ENCODE results near the gene SLMAP.

The SLMAP gene

GRCh38 chr3:57960174-57960505, 204.0 kb downstream of the SLMAP start:
- Histone ChIP-seq H3K9ac (ENCODE audit: low read length in 5 of 5) (no peak overlapping the region), H3K4me3 (ENCODE audit: low read depth in 1 of 5, low read length in 5 of 5) (peak overlapping the region in 1 of 5 donors; percentile 47), H3K4me1 (ENCODE audit: control insufficient read depth in 5 of 5, insufficient read depth in 5 of 5, low read length in 5 of 5) (peaks cover 5 to 36% (median 20%) of the 10 kb centered on the region in 5 donors), H3K27me3 (ENCODE audit: control insufficient read depth in 5 of 5, insufficient read depth in 4 of 5, low read length in 5 of 5) (peaks cover 0 to 5% (median 0%) of the 10 kb centered on the region in 5 donors), H3K9me3 (ENCODE audit: control insufficient read depth in 5 of 5, low read length in 5 of 5) (peaks cover 0 to 3% (median 0%) of the 10 kb centered on the region in 5 donors), H3K36me3 (ENCODE audit: control insufficient read depth in 5 of 5, insufficient read depth in 5 of 5, low read length in 5 of 5) (no peaks in the 10 kb centered on the region), H3K27ac (ENCODE audit: low read depth, low read length) (peak overlapping the region; percentile 46)

DNA sequence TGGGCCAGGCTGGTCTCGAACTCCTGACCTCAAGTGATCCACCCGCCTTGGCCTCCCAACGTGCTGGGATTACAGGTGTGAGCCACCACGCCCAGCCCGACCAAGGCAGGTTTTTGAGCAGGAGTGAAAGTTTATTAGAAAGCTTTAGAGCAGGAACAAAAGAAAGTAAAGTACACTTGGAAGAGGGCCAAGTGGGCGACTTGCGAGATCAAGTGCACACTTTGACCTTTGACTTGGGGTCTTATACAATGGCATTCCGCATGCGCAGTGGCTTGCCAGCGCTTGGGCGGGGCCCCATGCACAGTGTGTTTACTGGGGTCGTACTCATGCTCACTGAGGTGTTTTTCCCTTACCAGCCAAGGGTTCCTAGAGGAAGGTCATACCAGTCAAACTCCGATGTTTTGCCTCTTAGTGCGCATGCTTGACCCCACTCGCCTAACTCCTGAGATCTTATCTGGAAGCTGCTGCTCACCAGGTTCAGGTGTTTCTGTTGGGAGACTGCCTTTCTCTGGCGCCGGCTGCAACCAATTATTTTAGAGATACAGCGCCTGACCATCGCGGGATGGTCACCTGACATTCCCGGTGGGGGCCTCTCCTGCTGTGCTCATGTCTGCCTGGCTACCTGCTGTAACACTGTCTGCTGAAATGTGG, 205.2 kb downstream of the SLMAP start:
- Histone ChIP-seq H3K9me3 (ENCODE audit: control insufficient read depth in 5 of 5, low read length in 5 of 5) (peaks cover 0 to 3% (median 0%) of the 10 kb centered on the region in 5 donors), H3K27me3 (ENCODE audit: control insufficient read depth in 5 of 5, insufficient read depth in 4 of 5, low read length in 5 of 5) (peaks cover 0 to 5% (median 0%) of the 10 kb centered on the region in 5 donors), H3K27ac (ENCODE audit: low read depth, low read length) (no peak overlapping the region), H3K9ac (ENCODE audit: low read length in 5 of 5) (no peak overlapping the region), H3K4me3 (ENCODE audit: low read depth in 1 of 5, low read length in 5 of 5) (no peak overlapping the region), H3K36me3 (ENCODE audit: control insufficient read depth in 5 of 5, insufficient read depth in 5 of 5, low read length in 5 of 5) (no peaks in the 10 kb centered on the region), H3K4me1 (ENCODE audit: control insufficient read depth in 5 of 5, insufficient read depth in 5 of 5, low read length in 5 of 5) (peaks cover 5 to 34% (median 20%) of the 10 kb centered on the region in 5 donors)

- Histone ChIP-seq H3K4me3 (ENCODE audit: low read depth in 1 of 5, low read length in 5 of 5) (no peak overlapping the region), H3K9ac (ENCODE audit: low read length in 5 of 5) (no peak overlapping the region)
Observed at GRCh38 chr3:57961828-57962447, 205.8 kb downstream of the SLMAP start.

DNA sequence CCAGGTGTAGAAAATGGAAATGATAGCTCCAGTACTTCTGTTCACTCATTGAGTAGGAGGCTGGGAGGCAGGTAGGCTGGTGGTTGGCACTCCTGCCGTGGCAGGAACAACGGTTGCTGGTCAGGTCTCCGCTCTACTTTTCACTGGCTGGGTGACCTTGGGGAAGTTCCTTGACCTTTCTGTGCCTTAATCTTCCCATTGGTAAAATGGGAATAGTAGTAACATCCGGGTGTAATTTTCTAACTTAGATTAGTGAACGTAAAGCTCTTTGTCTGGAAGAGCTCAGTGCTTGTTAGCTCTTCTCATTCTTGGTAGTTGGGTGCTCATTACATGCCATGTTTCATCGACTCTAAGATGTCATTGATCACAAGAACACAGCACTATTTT, 206.3 kb downstream of the SLMAP start:
- Histone ChIP-seq H3K9ac (ENCODE audit: low read length in 5 of 5) (no peak overlapping the region), H3K27ac (ENCODE audit: low read depth, low read length) (no peak overlapping the region), H3K9me3 (ENCODE audit: control insufficient read depth in 5 of 5, low read length in 5 of 5) (peaks cover 0 to 3% (median 0%) of the 10 kb centered on the region in 5 donors), H3K4me3 (ENCODE audit: low read depth in 1 of 5, low read length in 5 of 5) (no peak overlapping the region), H3K27me3 (ENCODE audit: control insufficient read depth in 5 of 5, insufficient read depth in 4 of 5, low read length in 5 of 5) (peaks cover 0 to 5% (median 0%) of the 10 kb centered on the region in 5 donors), H3K36me3 (ENCODE audit: control insufficient read depth in 5 of 5, insufficient read depth in 5 of 5, low read length in 5 of 5) (no peaks in the 10 kb centered on the region), H3K4me1 (ENCODE audit: control insufficient read depth in 5 of 5, insufficient read depth in 5 of 5, low read length in 5 of 5) (peaks cover 6 to 31% (median 28%) of the 10 kb centered on the region in 5 donors)

More at GRCh38 chr3:57961828-57962447, 205.8 kb downstream of the SLMAP start:
- Histone ChIP-seq H3K36me3 (ENCODE audit: control insufficient read depth in 5 of 5, insufficient read depth in 5 of 5, low read length in 5 of 5) (no peaks in the 10 kb centered on the region), H3K4me1 (ENCODE audit: control insufficient read depth in 5 of 5, insufficient read depth in 5 of 5, low read length in 5 of 5) (peaks cover 4 to 29% (median 24%) of the 10 kb centered on the region in 5 donors), H3K27me3 (ENCODE audit: control insufficient read depth in 5 of 5, insufficient read depth in 4 of 5, low read length in 5 of 5) (peaks cover 0 to 5% (median 0%) of the 10 kb centered on the region in 5 donors), H3K9me3 (ENCODE audit: control insufficient read depth in 5 of 5, low read length in 5 of 5) (peaks cover 0 to 3% (median 0%) of the 10 kb centered on the region in 5 donors), H3K27ac (ENCODE audit: low read depth, low read length) (no peak overlapping the region)

GRCh38 chr3:57963811-57964346, 207.8 kb downstream of the SLMAP start:
- Histone ChIP-seq H3K36me3 (ENCODE audit: control insufficient read depth in 5 of 5, insufficient read depth in 5 of 5, low read length in 5 of 5) (no peaks in the 10 kb centered on the region), H3K9me3 (ENCODE audit: control insufficient read depth in 5 of 5, low read length in 5 of 5) (no peaks in the 10 kb centered on the region), H3K9ac (ENCODE audit: low read length in 5 of 5) (no peak overlapping the region), H3K27me3 (ENCODE audit: control insufficient read depth in 5 of 5, insufficient read depth in 4 of 5, low read length in 5 of 5) (peaks cover 0 to 5% (median 0%) of the 10 kb centered on the region in 5 donors), H3K4me3 (ENCODE audit: low read depth in 1 of 5, low read length in 5 of 5) (no peak overlapping the region), H3K4me1 (ENCODE audit: control insufficient read depth in 5 of 5, insufficient read depth in 5 of 5, low read length in 5 of 5) (peaks cover 6 to 28% (median 25%) of the 10 kb centered on the region in 5 donors), H3K27ac (ENCODE audit: low read depth, low read length) (no peak overlapping the region)

- Histone ChIP-seq H3K9ac (ENCODE audit: low read length in 5 of 5) (no peak overlapping the region), H3K4me3 (ENCODE audit: low read depth in 1 of 5, low read length in 5 of 5) (no peak overlapping the region), H3K27me3 (ENCODE audit: control insufficient read depth in 5 of 5, insufficient read depth in 4 of 5, low read length in 5 of 5) (no peaks in the 10 kb centered on the region), H3K9me3 (ENCODE audit: control insufficient read depth in 5 of 5, low read length in 5 of 5) (no peaks in the 10 kb centered on the region), H3K36me3 (ENCODE audit: control insufficient read depth in 5 of 5, insufficient read depth in 5 of 5, low read length in 5 of 5) (no peaks in the 10 kb centered on the region), H3K27ac (ENCODE audit: low read depth, low read length) (no peak overlapping the region), H3K4me1 (ENCODE audit: control insufficient read depth in 5 of 5, insufficient read depth in 5 of 5, low read length in 5 of 5) (peaks cover 3 to 22% (median 8%) of the 10 kb centered on the region in 5 donors)
Observed at GRCh38 chr3:57966829-57967228, 210.7 kb downstream of the SLMAP start.

DNA sequence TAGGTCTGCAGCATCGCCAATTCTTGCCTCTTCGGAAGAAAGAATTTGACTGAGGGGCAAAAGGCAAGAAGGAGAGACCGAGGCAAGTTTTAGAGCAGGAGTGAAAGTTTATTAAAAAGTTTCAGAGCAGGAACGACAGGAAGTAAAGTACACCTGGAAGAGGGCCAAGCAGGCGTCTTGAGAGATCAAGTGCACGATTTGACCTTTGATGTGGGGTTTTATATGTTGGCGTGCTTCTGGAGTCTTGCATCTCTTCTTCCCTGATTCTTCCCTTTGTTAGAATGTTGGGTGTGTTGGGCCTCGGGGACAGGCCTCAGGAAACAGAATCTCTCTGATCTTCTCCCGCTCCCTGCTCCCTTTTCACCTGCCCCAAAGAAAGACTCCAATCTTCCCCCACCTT, 211.5 kb downstream of the SLMAP start:
- Histone ChIP-seq H3K36me3 (ENCODE audit: control insufficient read depth in 5 of 5, insufficient read depth in 5 of 5, low read length in 5 of 5) (no peaks in the 10 kb centered on the region), H3K4me3 (ENCODE audit: low read depth in 1 of 5, low read length in 5 of 5) (no peak overlapping the region), H3K27ac (ENCODE audit: low read depth, low read length) (no peak overlapping the region), H3K4me1 (ENCODE audit: control insufficient read depth in 5 of 5, insufficient read depth in 5 of 5, low read length in 5 of 5) (peaks cover 3 to 29% (median 8%) of the 10 kb centered on the region in 5 donors), H3K9me3 (ENCODE audit: control insufficient read depth in 5 of 5, low read length in 5 of 5) (no peaks in the 10 kb centered on the region), H3K27me3 (ENCODE audit: control insufficient read depth in 5 of 5, insufficient read depth in 4 of 5, low read length in 5 of 5) (no peaks in the 10 kb centered on the region), H3K9ac (ENCODE audit: low read length in 5 of 5) (no peak overlapping the region)

- Histone ChIP-seq H3K4me1 (ENCODE audit: control insufficient read depth in 5 of 5, insufficient read depth in 5 of 5, low read length in 5 of 5) (peaks cover 3 to 35% (median 8%) of the 10 kb centered on the region in 5 donors), H3K36me3 (ENCODE audit: control insufficient read depth in 5 of 5, insufficient read depth in 5 of 5, low read length in 5 of 5) (no peaks in the 10 kb centered on the region), H3K4me3 (ENCODE audit: low read depth in 1 of 5, low read length in 5 of 5) (no peak overlapping the region), H3K9ac (ENCODE audit: low read length in 5 of 5) (no peak overlapping the region), H3K27ac (ENCODE audit: low read depth, low read length) (no peak overlapping the region), H3K9me3 (ENCODE audit: control insufficient read depth in 5 of 5, low read length in 5 of 5) (no peaks in the 10 kb centered on the region), H3K27me3 (ENCODE audit: control insufficient read depth in 5 of 5, insufficient read depth in 4 of 5, low read length in 5 of 5) (no peaks in the 10 kb centered on the region)
Observed at GRCh38 chr3:57968501-57968900, 212.4 kb downstream of the SLMAP start.

DNA sequence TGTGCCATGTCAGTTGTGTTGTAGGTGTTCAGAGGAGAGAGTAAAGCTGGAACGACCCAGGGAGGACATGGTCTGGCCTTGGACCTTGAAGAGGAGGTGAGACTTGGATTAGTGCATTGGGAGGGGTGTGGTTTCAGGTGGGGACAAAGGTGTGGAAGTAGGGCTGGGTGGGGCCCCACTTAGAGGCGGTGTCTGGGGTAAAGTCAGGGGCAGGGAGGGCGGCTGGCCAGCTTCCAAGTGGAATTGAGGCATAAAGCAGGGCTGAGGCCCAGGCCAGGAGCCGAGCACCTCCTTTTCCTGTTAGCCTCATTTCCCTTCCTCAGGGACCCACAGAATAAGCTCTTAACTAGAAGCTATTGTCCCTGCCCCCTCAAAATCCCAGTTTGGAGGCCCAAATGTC, 215.9 kb downstream of the SLMAP start:
- H3K4me3 ChIP-seq (ENCODE audit: low read depth in 1 of 5, low read length in 5 of 5), result no peak overlapping the region
- no peaks in the 10 kb centered on the region for H3K27me3 ChIP-seq (ENCODE audit: control insufficient read depth in 5 of 5, insufficient read depth in 4 of 5, low read length in 5 of 5)
- H3K4me1 ChIP-seq (ENCODE audit: control insufficient read depth in 5 of 5, insufficient read depth in 5 of 5, low read length in 5 of 5), result peaks cover 3 to 36% (median 5%) of the 10 kb centered on the region in 5 donors
- H3K27ac ChIP-seq (ENCODE audit: low read depth, low read length), result peak overlapping the region; percentile 37
- no peaks in the 10 kb centered on the region for H3K9me3 ChIP-seq (ENCODE audit: control insufficient read depth in 5 of 5, low read length in 5 of 5)
- H3K36me3 ChIP-seq (ENCODE audit: control insufficient read depth in 5 of 5, insufficient read depth in 5 of 5, low read length in 5 of 5), result no peaks in the 10 kb centered on the region
- no peak overlapping the region for H3K9ac ChIP-seq (ENCODE audit: low read length in 5 of 5)

DNA sequence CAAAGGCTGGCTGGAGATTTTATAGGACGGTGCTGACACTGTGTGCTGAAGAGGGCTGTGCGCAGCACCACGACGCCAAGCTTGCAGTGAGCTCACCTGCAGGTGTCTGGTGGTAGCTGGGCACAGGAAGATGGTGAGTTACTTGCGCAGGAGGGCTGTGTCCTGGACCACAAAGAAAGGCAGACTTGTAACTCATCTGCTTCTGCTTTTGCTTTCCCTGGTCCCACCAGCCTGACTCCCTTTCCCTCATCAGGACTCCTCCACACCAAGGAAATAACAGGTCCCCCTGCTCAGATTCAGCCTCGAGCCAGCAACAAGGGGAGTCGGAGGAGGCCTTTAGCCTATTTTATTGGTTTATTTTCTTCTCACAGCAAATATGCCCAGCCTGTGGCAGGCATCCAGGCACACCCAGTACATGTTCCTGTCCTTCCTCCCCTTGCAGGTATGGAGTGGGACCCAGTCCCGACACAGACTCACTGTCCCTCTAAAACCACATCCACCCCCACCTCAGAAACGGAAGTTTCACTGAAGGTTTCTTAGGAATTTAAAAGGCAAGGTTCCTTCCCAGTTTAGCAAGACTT, 216.5 kb downstream of the SLMAP start:
- H3K4me3 ChIP-seq (ENCODE audit: low read depth in 1 of 5, low read length in 5 of 5), result no peak overlapping the region
- H3K27me3 ChIP-seq (ENCODE audit: control insufficient read depth in 5 of 5, insufficient read depth in 4 of 5, low read length in 5 of 5), result no peaks in the 10 kb centered on the region
- no peak overlapping the region for H3K9ac ChIP-seq (ENCODE audit: low read length in 5 of 5)
- no peaks in the 10 kb centered on the region for H3K36me3 ChIP-seq (ENCODE audit: control insufficient read depth in 5 of 5, insufficient read depth in 5 of 5, low read length in 5 of 5)
- peaks cover 0 to 30% (median 2%) of the 10 kb centered on the region in 5 donors for H3K4me1 ChIP-seq (ENCODE audit: control insufficient read depth in 5 of 5, insufficient read depth in 5 of 5, low read length in 5 of 5)
- H3K27ac ChIP-seq (ENCODE audit: low read depth, low read length), result peak overlapping the region; percentile 37
- no peaks in the 10 kb centered on the region for H3K9me3 ChIP-seq (ENCODE audit: control insufficient read depth in 5 of 5, low read length in 5 of 5)
